Endothelial cell of umbilical vein (primary cell): Measurements from ENCODE around the gene FARP1.

Source experiments
- CTCF ChIP-seq, 2 donors: IDR thresholded peaks; 1 replicate in 1 of 2; 2 replicates in 1 of 2; pipeline ENCODE4 v1.5.1; 2011; ENCODE audit warnings: low read length in 2 of 2, mild to moderate bottlenecking in 2 of 2, moderate library complexity in 2 of 2, control low read depth in 1 of 2, inconsistent platforms in 1 of 2, low read depth in 1 of 2; ENCODE audit not compliant: insufficient read depth in 1 of 2; ENCODE audit errors: extremely low read depth in 1 of 2
- EZH2 ChIP-seq: IDR thresholded peaks from 2 replicates; pipeline ENCODE4 v1.6.1; 2012; ENCODE audit warnings: borderline replicate concordance, low read depth, mild to moderate bottlenecking, moderate library complexity, low read length, inconsistent platforms; ENCODE audit not compliant: severe bottlenecking
- GATA2 ChIP-seq: IDR thresholded peaks from 2 replicates; pipeline ENCODE4 v1.7.0; 2011; ENCODE audit warnings: low read depth, mild to moderate bottlenecking, moderate library complexity, mixed read lengths, low read length; ENCODE audit not compliant: insufficient read length, insufficient read depth
- JUN ChIP-seq: IDR thresholded peaks from 2 replicates; pipeline ENCODE4 v1.6.1; 2011; ENCODE audit warnings: borderline replicate concordance, low read depth; ENCODE audit not compliant: insufficient read length, insufficient read depth
- MAX ChIP-seq: IDR thresholded peaks from 2 replicates; pipeline ENCODE4 v1.6.1; 2011; ENCODE audit not compliant: insufficient read depth, insufficient read length
- MYC ChIP-seq: IDR thresholded peaks from one replicate; pipeline ENCODE4 v1.6.1; 2011; ENCODE audit warnings: mild to moderate bottlenecking, low read depth, low read length
- POLR2A ChIP-seq: IDR thresholded peaks from 2 replicates; pipeline ENCODE4 v1.6.1; 2012; ENCODE audit warnings: low read depth, mild to moderate bottlenecking, control low read depth, low read length
- POLR2AphosphoS5 ChIP-seq: IDR thresholded peaks from 2 replicates; pipeline ENCODE4 v1.6.1; 2012; ENCODE audit warnings: low read depth, mild to moderate bottlenecking, control low read depth, low read length, moderate library complexity; ENCODE audit not compliant: insufficient read depth

- TF ChIP-seq JUN (no peak), CTCF (IDR thresholded peaks at IDR 0.05; ENCODE audit: extremely low read depth in 1 of 2, insufficient read depth in 1 of 2, low read depth in 1 of 2, low read length in 2 of 2) (peak; percentile 19 to 32), EZH2 (no peak), POLR2AphosphoS5 (peak; percentile 60), POLR2A (no peak), MYC (no peak), GATA2 (no peak), MAX (no peak)
These were observed at the start of gene FARP1 for GRCh38 chr13:98142380-98143156.
